GM12875 (cell line): ENCODE results near the gene CD80.

Experiments
- H3K4me3 ChIP-seq: one replicate; pipeline ENCODE4 v1.5.1; 2011; ENCODE audit warnings: low read depth, low read length, control low read depth
- CTCF ChIP-seq: IDR thresholded peaks from 2 replicates; pipeline ENCODE4 v1.5.1; 2011; ENCODE audit warnings: low read depth, mild to moderate bottlenecking, control low read depth, inconsistent platforms, low read length, moderate library complexity, borderline replicate concordance; ENCODE audit not compliant: insufficient read depth

CD80 gene

DNA sequence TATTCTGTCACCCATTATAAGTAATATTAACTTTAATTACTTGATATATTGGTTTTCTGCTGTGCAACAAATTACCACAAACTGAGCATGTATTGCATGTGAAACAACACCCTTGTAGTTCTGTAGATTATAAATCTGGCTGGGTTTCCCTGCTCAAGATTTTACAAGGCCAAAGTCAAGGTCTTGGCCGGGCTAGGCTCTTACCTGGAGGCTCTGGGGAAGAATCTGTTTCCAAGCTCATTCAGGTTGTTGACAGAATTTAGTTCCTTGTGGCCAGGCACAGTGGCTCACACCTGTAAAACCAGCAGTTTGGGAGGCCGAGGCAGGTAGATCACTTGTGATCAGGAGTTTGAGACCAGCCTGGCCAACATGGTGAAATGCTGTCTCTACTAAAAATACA lies 44.8 kb downstream of the CD80 start:
- no peak overlapping the region for H3K4me3 ChIP-seq
- no peak for TF ChIP-seq CTCF

DNA sequence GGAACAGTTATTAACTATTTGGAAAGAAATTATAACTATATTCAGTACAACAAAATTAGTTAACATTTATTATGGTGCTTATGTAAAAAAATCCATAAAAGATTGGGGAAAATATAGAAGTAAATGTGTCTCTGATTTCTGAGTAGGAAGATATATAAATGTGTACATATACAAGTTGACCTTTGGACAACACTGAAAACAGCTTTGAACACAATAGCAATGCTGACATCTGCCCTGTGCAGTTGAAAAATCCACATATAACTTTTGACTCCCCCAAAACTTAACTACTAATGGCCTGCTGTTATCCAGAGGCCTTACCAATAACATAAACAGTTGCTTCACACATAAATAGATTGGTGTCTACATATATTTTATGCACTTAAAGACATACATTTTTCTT lies 48.7 kb downstream of the CD80 start:
- no peak for TF ChIP-seq CTCF
- H3K4me3 ChIP-seq, result no peak overlapping the region

- no peak for TF ChIP-seq CTCF
- no peak overlapping the region for H3K4me3 ChIP-seq
These were observed 51.1 kb downstream of the CD80 start for GRCh38 chr3:119508172-119508845.

- no peak for TF ChIP-seq CTCF
These were observed 52.0 kb downstream of the CD80 start for GRCh38 chr3:119507404-119507803.

GRCh38 chr3:119506631-119507030 lies 52.8 kb downstream of the CD80 start:
- no peak for TF ChIP-seq CTCF
- H3K4me3 ChIP-seq, result no peak overlapping the region

More at GRCh38 chr3:119507404-119507803, 52.0 kb downstream of the CD80 start:
- no peak overlapping the region for H3K4me3 ChIP-seq

GRCh38 chr3:119500901-119501300 lies 58.5 kb downstream of the CD80 start:
- no peak overlapping the region for H3K4me3 ChIP-seq
- TF ChIP-seq CTCF, result no peak

GRCh38 chr3:119500265-119500664 lies 59.1 kb downstream of the CD80 start:
- no peak overlapping the region for H3K4me3 ChIP-seq

More at GRCh38 chr3:119500265-119500664, 59.1 kb downstream of the CD80 start:
- no peak for TF ChIP-seq CTCF
